Ishikawa (cell line): ENCODE results near the gene PRSS1.

Source experiments
- CEBPB ChIP-seq: IDR thresholded peaks from 2 replicates; pipeline ENCODE4 v1.6.1; 2012
- EP300 ChIP-seq: IDR thresholded peaks from 2 replicates; pipeline ENCODE4 v1.6.1; 2012; ENCODE audit warnings: borderline replicate concordance
- RAD21 ChIP-seq: IDR thresholded peaks from 2 replicates; pipeline ENCODE4 v1.6.1; 2012; ENCODE audit warnings: low read depth
- TAF1 ChIP-seq: IDR thresholded peaks from 2 replicates; pipeline ENCODE4 v1.6.1; 2012; ENCODE audit warnings: low read depth, mild to moderate bottlenecking
- ZBTB7A ChIP-seq: IDR thresholded peaks from 2 replicates; pipeline ENCODE4 v1.6.1; 2012; ENCODE audit warnings: low read depth
- TF ChIP-seq, protein P1 (sequence below): IDR thresholded peaks from 2 replicates; pipeline ENCODE4 v1.6.1; 2012; ENCODE audit warnings: low read depth, mild to moderate bottlenecking
- TF ChIP-seq, protein P2 (sequence below): IDR thresholded peaks from 2 replicates; pipeline ENCODE4 v1.6.1; 2012

DNA sequence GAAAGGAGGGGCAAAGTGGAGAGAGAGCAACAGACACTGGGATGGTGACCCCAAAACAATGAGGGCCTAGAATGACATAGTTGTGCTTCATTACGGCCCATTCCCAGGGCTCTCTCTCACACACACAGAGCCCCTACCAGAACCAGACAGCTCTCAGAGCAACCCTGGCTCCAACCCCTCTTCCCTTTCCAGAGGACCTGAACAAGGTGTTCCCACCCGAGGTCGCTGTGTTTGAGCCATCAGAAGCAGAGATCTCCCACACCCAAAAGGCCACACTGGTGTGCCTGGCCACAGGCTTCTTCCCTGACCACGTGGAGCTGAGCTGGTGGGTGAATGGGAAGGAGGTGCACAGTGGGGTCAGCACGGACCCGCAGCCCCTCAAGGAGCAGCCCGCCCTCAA, 42.2 kb downstream of the PRSS1 start:
- TF ChIP-seq TAF1 (no peak), EP300 (no peak), CEBPB (no peak), RAD21 (no peak), ZBTB7A (no peak)
- TF ChIP-seq, protein P1, sequence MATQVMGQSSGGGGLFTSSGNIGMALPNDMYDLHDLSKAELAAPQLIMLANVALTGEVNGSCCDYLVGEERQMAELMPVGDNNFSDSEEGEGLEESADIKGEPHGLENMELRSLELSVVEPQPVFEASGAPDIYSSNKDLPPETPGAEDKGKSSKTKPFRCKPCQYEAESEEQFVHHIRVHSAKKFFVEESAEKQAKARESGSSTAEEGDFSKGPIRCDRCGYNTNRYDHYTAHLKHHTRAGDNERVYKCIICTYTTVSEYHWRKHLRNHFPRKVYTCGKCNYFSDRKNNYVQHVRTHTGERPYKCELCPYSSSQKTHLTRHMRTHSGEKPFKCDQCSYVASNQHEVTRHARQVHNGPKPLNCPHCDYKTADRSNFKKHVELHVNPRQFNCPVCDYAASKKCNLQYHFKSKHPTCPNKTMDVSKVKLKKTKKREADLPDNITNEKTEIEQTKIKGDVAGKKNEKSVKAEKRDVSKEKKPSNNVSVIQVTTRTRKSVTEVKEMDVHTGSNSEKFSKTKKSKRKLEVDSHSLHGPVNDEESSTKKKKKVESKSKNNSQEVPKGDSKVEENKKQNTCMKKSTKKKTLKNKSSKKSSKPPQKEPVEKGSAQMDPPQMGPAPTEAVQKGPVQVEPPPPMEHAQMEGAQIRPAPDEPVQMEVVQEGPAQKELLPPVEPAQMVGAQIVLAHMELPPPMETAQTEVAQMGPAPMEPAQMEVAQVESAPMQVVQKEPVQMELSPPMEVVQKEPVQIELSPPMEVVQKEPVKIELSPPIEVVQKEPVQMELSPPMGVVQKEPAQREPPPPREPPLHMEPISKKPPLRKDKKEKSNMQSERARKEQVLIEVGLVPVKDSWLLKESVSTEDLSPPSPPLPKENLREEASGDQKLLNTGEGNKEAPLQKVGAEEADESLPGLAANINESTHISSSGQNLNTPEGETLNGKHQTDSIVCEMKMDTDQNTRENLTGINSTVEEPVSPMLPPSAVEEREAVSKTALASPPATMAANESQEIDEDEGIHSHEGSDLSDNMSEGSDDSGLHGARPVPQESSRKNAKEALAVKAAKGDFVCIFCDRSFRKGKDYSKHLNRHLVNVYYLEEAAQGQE, result no peak
- TF ChIP-seq, protein P2, sequence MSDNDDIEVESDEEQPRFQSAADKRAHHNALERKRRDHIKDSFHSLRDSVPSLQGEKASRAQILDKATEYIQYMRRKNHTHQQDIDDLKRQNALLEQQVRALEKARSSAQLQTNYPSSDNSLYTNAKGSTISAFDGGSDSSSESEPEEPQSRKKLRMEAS, result no peak
